Measurements from ENCODE around the gene PGP. TPM values are rescaled to one million over a fixed set of nuclear protein-coding genes. Genes with fewer than 3 reads are reported as not detected.

The PGP gene
- total RNA-seq, 1 donor from 2014 or later: 29.3 TPM

DNA sequence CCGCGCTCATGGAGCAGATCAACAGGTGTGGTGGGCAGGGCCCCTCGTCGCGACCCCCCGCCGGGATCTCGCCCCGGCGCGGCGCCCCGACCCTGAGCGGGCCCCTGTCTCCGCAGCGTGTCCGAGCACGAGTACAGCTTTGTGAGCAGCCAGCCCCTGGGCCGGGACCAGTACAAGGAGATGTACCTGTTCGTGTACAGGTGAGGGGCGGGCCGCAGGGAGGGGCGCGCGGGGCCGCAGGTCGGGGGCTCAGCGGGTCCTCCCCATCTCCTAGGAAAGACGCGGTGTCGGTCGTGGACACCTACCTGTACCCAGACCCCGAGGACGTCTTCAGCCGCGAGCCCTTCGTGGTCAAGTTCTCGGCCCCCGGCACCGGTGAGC, 22.5 kb upstream of the PGP start:
- DNase-seq (ENCODE audit: low read depth): no peak
- TF ChIP-seq, protein P1, sequence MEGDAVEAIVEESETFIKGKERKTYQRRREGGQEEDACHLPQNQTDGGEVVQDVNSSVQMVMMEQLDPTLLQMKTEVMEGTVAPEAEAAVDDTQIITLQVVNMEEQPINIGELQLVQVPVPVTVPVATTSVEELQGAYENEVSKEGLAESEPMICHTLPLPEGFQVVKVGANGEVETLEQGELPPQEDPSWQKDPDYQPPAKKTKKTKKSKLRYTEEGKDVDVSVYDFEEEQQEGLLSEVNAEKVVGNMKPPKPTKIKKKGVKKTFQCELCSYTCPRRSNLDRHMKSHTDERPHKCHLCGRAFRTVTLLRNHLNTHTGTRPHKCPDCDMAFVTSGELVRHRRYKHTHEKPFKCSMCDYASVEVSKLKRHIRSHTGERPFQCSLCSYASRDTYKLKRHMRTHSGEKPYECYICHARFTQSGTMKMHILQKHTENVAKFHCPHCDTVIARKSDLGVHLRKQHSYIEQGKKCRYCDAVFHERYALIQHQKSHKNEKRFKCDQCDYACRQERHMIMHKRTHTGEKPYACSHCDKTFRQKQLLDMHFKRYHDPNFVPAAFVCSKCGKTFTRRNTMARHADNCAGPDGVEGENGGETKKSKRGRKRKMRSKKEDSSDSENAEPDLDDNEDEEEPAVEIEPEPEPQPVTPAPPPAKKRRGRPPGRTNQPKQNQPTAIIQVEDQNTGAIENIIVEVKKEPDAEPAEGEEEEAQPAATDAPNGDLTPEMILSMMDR (conservative IDR thresholded peaks at IDR 0.05; ENCODE audit: low read depth, low read length): no peak
- H3K4me3 ChIP-seq (ENCODE audit: low read depth, low read length): no peak overlapping the region

- TF ChIP-seq, protein P1 (conservative IDR thresholded peaks at IDR 0.05; ENCODE audit: low read depth, low read length): no peak
- no peak for DNase-seq (ENCODE audit: low read depth)
- H3K4me3 ChIP-seq (ENCODE audit: low read depth, low read length): no peak within 1 kb of the TSS
Observed at GRCh38 chr16:2236337-2237101, 21.9 kb upstream of the PGP start, which contains the start of gene DNASE1L2. TSS of gene DNASE1L2 (plus strand) at chr16:2236444. CDS start at chr16:2236817, 373 bp downstream.

- TF ChIP-seq, protein P1 (conservative IDR thresholded peaks at IDR 0.05; ENCODE audit: low read depth, low read length): no peak
- DNase-seq (ENCODE audit: low read depth): no peak
- no peak overlapping the region for H3K4me3 ChIP-seq (ENCODE audit: low read depth, low read length)
Observed at GRCh38 chr16:2235695-2236336, 21.2 kb upstream of the PGP start.

DNA sequence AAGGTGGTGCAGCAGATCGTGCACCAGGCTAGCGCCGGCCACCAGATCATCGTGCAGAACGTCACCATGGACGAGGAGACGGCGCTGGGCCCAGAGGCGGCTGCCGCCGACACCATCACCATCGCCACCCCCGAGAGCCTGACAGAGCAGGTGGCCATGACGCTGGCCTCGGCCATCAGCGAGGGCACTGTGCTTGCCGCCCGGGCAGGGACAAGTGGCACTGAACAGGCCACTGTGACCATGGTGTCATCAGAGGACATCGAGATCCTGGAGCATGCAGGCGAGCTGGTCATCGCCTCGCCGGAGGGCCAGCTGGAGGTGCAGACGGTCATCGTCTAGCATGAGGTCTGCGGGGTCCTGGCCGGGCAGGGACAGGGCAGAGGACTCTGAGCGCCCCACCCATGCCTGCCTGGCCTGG, 20.6 kb upstream of the PGP start:
- no peak overlapping the region for H3K4me3 ChIP-seq (ENCODE audit: low read depth, low read length)
- TF ChIP-seq, protein P1 (conservative IDR thresholded peaks at IDR 0.05; ENCODE audit: low read depth, low read length): no peak
- no peak for DNase-seq (ENCODE audit: low read depth)

DNA sequence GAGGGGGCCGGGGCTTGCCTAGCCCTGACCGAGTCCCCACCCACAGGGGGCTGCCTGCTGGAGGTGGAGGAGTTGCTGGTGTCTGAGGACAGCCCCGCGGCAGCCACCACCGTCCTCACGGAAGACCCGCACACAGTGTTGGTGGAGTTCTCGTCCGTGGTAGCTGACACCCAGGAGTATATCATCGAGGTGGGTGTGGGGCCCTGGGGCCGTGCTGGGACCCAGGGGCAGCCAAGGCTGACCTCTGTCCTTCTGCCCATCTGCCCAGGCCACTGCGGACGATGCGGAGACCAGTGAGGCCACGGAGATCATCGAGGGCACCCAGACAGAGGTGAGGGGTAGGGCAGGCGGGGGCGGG, 20.2 kb upstream of the PGP start:
- H3K4me3 ChIP-seq (ENCODE audit: low read depth, low read length): no peak overlapping the region
- DNase-seq (ENCODE audit: low read depth): no peak
- TF ChIP-seq, protein P1 (conservative IDR thresholded peaks at IDR 0.05; ENCODE audit: low read depth, low read length): no peak

- DNase-seq (ENCODE audit: low read depth): no peak
- TF ChIP-seq, protein P1 (conservative IDR thresholded peaks at IDR 0.05; ENCODE audit: low read depth, low read length): no peak
- no peak overlapping the region for H3K4me3 ChIP-seq (ENCODE audit: low read depth, low read length)
Observed at GRCh38 chr16:2233872-2234812, 19.5 kb upstream of the PGP start.
